HL-60 (cell line): ENCODE results near the gene MEIOSIN.
"Not testable (repeated sequence)": the region's sequence is repeated elsewhere in the genome, so short reads cannot be mapped to it uniquely, and the experiment has no call there.

Experiments
- DNase-seq, 2 experiments: peaks; one replicate each; pipeline ENCODE4 v3.0.0-alpha.2; 2010 to 2020; ENCODE audit warnings: low read depth in 1 of 2, low spot score in 1 of 2
- H3K27ac ChIP-seq: fragments of 250-450 bp; sonication (Bioruptor Pico); replicated peaks from 2 replicates; pipeline ENCODE4 v1.5.1; 2020; ENCODE audit warnings: mild to moderate bottlenecking, moderate library complexity
- H3K27me3 ChIP-seq: fragments of 250-450 bp; sonication (Bioruptor Pico); 2 replicates; pipeline ENCODE4 v1.5.1; 2021; ENCODE audit warnings: mild to moderate bottlenecking, moderate library complexity; ENCODE audit not compliant: insufficient read depth, poor library complexity, severe bottlenecking
- H3K4me3 ChIP-seq: replicated peaks from 2 replicates; pipeline ENCODE4 v1.5.1; 2011; ENCODE audit warnings: mild to moderate bottlenecking, control low read depth, low read length; ENCODE audit not compliant: insufficient read depth
- GABPA ChIP-seq: IDR thresholded peaks from 2 replicates; pipeline ENCODE4 v1.6.1; 2012; ENCODE audit warnings: low read depth
- POLR2AphosphoS5 ChIP-seq: IDR thresholded peaks from 2 replicates; pipeline ENCODE4 v1.6.1; 2012; ENCODE audit warnings: low read depth
- REST ChIP-seq: IDR thresholded peaks from 2 replicates; pipeline ENCODE4 v1.6.1; 2012; ENCODE audit warnings: low read depth; ENCODE audit not compliant: insufficient replicate concordance
- SPI1 ChIP-seq: IDR thresholded peaks from 2 replicates; pipeline ENCODE4 v1.6.1; 2012; ENCODE audit warnings: low read depth, mild to moderate bottlenecking, borderline replicate concordance
- TF ChIP-seq, protein P1 (sequence below): IDR thresholded peaks from one replicate; pipeline ENCODE4 v1.5.1; 2011; ENCODE audit warnings: low read length, control low read depth, inconsistent platforms; ENCODE audit not compliant: insufficient read depth

MEIOSIN gene

GRCh38 chr19:45747513-45747912, 14.3 kb downstream of the MEIOSIN start:
- H3K27me3 ChIP-seq: peaks cover 12% of the 10 kb centered on the region
- H3K27ac ChIP-seq: no peak overlapping the region
- no peak for DNase-seq
- TF ChIP-seq, protein P1, sequence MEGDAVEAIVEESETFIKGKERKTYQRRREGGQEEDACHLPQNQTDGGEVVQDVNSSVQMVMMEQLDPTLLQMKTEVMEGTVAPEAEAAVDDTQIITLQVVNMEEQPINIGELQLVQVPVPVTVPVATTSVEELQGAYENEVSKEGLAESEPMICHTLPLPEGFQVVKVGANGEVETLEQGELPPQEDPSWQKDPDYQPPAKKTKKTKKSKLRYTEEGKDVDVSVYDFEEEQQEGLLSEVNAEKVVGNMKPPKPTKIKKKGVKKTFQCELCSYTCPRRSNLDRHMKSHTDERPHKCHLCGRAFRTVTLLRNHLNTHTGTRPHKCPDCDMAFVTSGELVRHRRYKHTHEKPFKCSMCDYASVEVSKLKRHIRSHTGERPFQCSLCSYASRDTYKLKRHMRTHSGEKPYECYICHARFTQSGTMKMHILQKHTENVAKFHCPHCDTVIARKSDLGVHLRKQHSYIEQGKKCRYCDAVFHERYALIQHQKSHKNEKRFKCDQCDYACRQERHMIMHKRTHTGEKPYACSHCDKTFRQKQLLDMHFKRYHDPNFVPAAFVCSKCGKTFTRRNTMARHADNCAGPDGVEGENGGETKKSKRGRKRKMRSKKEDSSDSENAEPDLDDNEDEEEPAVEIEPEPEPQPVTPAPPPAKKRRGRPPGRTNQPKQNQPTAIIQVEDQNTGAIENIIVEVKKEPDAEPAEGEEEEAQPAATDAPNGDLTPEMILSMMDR: no peak
- TF ChIP-seq GABPA (no peak), SPI1 (no peak), POLR2AphosphoS5 (no peak), REST (no peak)
- H3K4me3 ChIP-seq: no peak overlapping the region

DNA sequence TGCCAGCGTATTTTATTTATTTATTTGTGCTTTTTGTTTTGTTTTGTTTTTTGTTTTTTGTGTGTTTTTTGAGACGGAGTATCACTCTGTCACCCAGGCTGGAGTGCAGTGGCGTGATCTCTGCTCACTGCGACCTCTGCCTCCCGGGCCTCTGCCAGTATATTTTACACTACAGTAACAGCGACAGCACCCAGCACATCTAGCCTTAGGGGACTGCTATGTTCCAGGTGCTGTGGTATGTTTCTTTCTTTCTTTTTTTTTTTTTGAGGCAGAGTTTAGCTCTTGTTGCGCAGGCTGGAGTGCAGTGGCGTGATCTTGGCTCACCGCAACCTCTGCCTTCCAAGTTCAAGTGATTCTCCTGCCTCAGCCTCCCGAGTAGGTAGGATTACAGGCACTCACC, 18.2 kb downstream of the MEIOSIN start:
- DNase-seq, H3K27ac ChIP-seq, H3K27me3 ChIP-seq, H3K4me3 ChIP-seq: not testable (repeated sequence)

- Histone ChIP-seq H3K27me3 (peaks cover 3% of the 10 kb centered on the region), H3K4me3 (no peak overlapping the region), H3K27ac (no peak overlapping the region)
- no peak for DNase-seq
- TF ChIP-seq POLR2AphosphoS5: no peak
- no peak for TF ChIP-seq SPI1
- no peak for TF ChIP-seq REST
- TF ChIP-seq, protein P1: no peak
- TF ChIP-seq GABPA: no peak
Observed at GRCh38 chr19:45752639-45753038, 19.4 kb downstream of the MEIOSIN start.

- DNase-seq: no peak
- Histone ChIP-seq H3K27ac (no peak overlapping the region), H3K4me3 (no peak overlapping the region), H3K27me3 (peaks cover 1% of the 10 kb centered on the region)
- TF ChIP-seq, protein P1: no peak
- TF ChIP-seq GABPA: no peak
- TF ChIP-seq POLR2AphosphoS5: no peak
- TF ChIP-seq REST: no peak
- TF ChIP-seq SPI1: no peak
Observed at GRCh38 chr19:45753548-45753947, 20.3 kb downstream of the MEIOSIN start.
